ENCODE measurements around the gene PRKCB. TPM values are rescaled to one million over a fixed set of nuclear protein-coding genes. Genes with fewer than 3 reads are reported as not detected.

PRKCB gene
- polyA plus RNA-seq, 1 donor (not counting 4 experiments of a cell fraction or from before 2014, with no cell fraction given), result 0.18 TPM

GRCh38 chr16:23876256-23876896 is 40.6 kb downstream of the PRKCB start:
- Histone ChIP-seq H3K4me1 (ENCODE audit: control insufficient read depth, extremely low read depth, insufficient read depth, low read length) (no peaks in the 10 kb centered on the region), H3K9me3 (ENCODE audit: control insufficient read depth, low read depth, low read length) (no peaks in the 10 kb centered on the region), H3K4me2 (ENCODE audit: control insufficient read depth, extremely low read depth, insufficient read depth, low read depth, low read length) (no peak overlapping the region), H4K20me1 (ENCODE audit: control insufficient read depth, extremely low read depth, insufficient read depth, low read length) (no peaks in the 10 kb centered on the region), H3K36me3 (ENCODE audit: control insufficient read depth in 2 of 2, extremely low read depth in 1 of 2, insufficient read depth in 2 of 2, low read length in 2 of 2) (no peaks in the 10 kb centered on the region), H3K4me3 (ENCODE audit: control insufficient read depth in 2 of 3, extremely low read depth in 1 of 3, insufficient read depth in 2 of 3, low read depth in 1 of 3, low read length in 3 of 3) (no peak overlapping the region), H3K27ac (ENCODE audit: control insufficient read depth, insufficient read depth, low read length) (no peak overlapping the region), H3K27me3 (ENCODE audit: control insufficient read depth, extremely low read depth, insufficient read depth, low read length) (no peaks in the 10 kb centered on the region), H2AFZ (ENCODE audit: control insufficient read depth, low read length) (no peak overlapping the region), H3K9ac (ENCODE audit: control insufficient read depth, extremely low read depth, insufficient read depth, low read length) (no peak overlapping the region), H3K9me1 (ENCODE audit: control insufficient read depth, extremely low read depth, insufficient read depth, low read length) (no peaks in the 10 kb centered on the region), H3K79me2 (ENCODE audit: control insufficient read depth, insufficient read depth, low read length) (no peaks in the 10 kb centered on the region)
- dilution Hi-C loops (cut with MboI; ENCODE audit: extremely low pct_ligation_motif_present, low sequenced_read_pairs), result no loop called here
- FAIRE-seq, result no peak
- no peak for DNase-seq (ENCODE audit: low read depth, low spot score)
- TF ChIP-seq CTCF (optimal IDR thresholded peaks at IDR 0.05 in 1 of 3, IDR thresholded peaks at IDR 0.05 in 1 of 3, conservative IDR thresholded peaks at IDR 0.05 in 1 of 3; ENCODE audit: extremely low read depth in 1 of 3, insufficient read depth in 2 of 3, low read length in 3 of 3) (no peak), EZH2 (IDR thresholded peaks at IDR 0.05; ENCODE audit: low read length) (no peak)

- H3K27ac ChIP-seq (ENCODE audit: control insufficient read depth, insufficient read depth, low read length), result no peak overlapping the region
- H3K36me3 ChIP-seq (ENCODE audit: control insufficient read depth in 2 of 2, extremely low read depth in 1 of 2, insufficient read depth in 2 of 2, low read length in 2 of 2), result no peaks in the 10 kb centered on the region
- H4K20me1 ChIP-seq (ENCODE audit: control insufficient read depth, extremely low read depth, insufficient read depth, low read length), result no peaks in the 10 kb centered on the region
- H3K4me3 ChIP-seq (ENCODE audit: control insufficient read depth in 2 of 3, extremely low read depth in 1 of 3, insufficient read depth in 2 of 3, low read depth in 1 of 3, low read length in 3 of 3), result no peak overlapping the region
- H3K79me2 ChIP-seq (ENCODE audit: control insufficient read depth, insufficient read depth, low read length), result no peaks in the 10 kb centered on the region
- dilution Hi-C loops (cut with MboI; ENCODE audit: extremely low pct_ligation_motif_present, low sequenced_read_pairs), result no loop called here
- H3K27me3 ChIP-seq (ENCODE audit: control insufficient read depth, extremely low read depth, insufficient read depth, low read length), result no peaks in the 10 kb centered on the region
- no peak for FAIRE-seq
- no peak overlapping the region for H2AFZ ChIP-seq (ENCODE audit: control insufficient read depth, low read length)
- H3K4me2 ChIP-seq (ENCODE audit: control insufficient read depth, extremely low read depth, insufficient read depth, low read depth, low read length), result no peak overlapping the region
- TF ChIP-seq CTCF (optimal IDR thresholded peaks at IDR 0.05 in 1 of 3, IDR thresholded peaks at IDR 0.05 in 1 of 3, conservative IDR thresholded peaks at IDR 0.05 in 1 of 3; ENCODE audit: extremely low read depth in 1 of 3, insufficient read depth in 2 of 3, low read length in 3 of 3), result no peak
- TF ChIP-seq EZH2 (IDR thresholded peaks at IDR 0.05; ENCODE audit: low read length), result no peak
- no peaks in the 10 kb centered on the region for H3K4me1 ChIP-seq (ENCODE audit: control insufficient read depth, extremely low read depth, insufficient read depth, low read length)
- no peak for DNase-seq (ENCODE audit: low read depth, low spot score)
- no peaks in the 10 kb centered on the region for H3K9me3 ChIP-seq (ENCODE audit: control insufficient read depth, low read depth, low read length)
- no peak overlapping the region for H3K9ac ChIP-seq (ENCODE audit: control insufficient read depth, extremely low read depth, insufficient read depth, low read length)
- H3K9me1 ChIP-seq (ENCODE audit: control insufficient read depth, extremely low read depth, insufficient read depth, low read length), result no peaks in the 10 kb centered on the region
These were observed 41.6 kb downstream of the PRKCB start for GRCh38 chr16:23877107-23878070.

All from keratinocyte (primary cell).